Endothelial cell of umbilical vein (primary cell): Measurements from ENCODE around the gene ZRANB1. TPM values are rescaled to one million over a fixed set of nuclear protein-coding genes. Genes with fewer than 3 reads are reported as not detected.

Experiments
- BruUV-seq: library from RNA; stranded (reverse); fragments of 400-500 nt; replicated peaks from 2 replicates; lab custom pipeline; 2021; lab: Mats Ljungman, UMichigan
- CTCF ChIA-PET: fragments of 300-600, 350-600 bp; sonication (Branson Sonifier 250); formaldehyde crosslinking; loops from one replicate; lab custom pipeline; 2021; ENCODE audit warnings: antibody characterized with exemption, inconsistent platforms; lab: Charles Lee
- POLR2A ChIA-PET: fragments of 300-600, 350-600 bp; sonication (Branson Sonifier 250); formaldehyde crosslinking; loops from one replicate; lab custom pipeline; 2021; ENCODE audit warnings: antibody characterized with exemption, inconsistent platforms; lab: Charles Lee
- DNase-seq: peaks from one replicate; pipeline ENCODE4 v3.0.0-alpha.2; 2011; ENCODE audit warnings: low read depth, low spot score
- FAIRE-seq: peaks from 2 replicates; lab custom pipeline; 2011; peaks lifted over from hg19 to GRCh38; lab: Jason Lieb, UNC
- H2AFZ ChIP-seq: 2 replicates; pipeline ENCODE4 v1.6.0; 2012; ENCODE audit warnings: low read depth, low read length, control low read depth, inconsistent platforms
- H3K27ac ChIP-seq: 2 replicates; pipeline ENCODE4 v1.5.1; 2011; ENCODE audit warnings: low read depth, mild to moderate bottlenecking, control low read depth, low read length, moderate library complexity; ENCODE audit not compliant: insufficient read depth
- H3K27me3 ChIP-seq, 2 experiments: 2 replicates each; pipeline versions ENCODE4 v1.6.0 to v1.6.1; 2011; ENCODE audit warnings: low read length in 2 of 2, mixed read lengths in 1 of 2; ENCODE audit not compliant: control insufficient read depth in 2 of 2, insufficient read depth in 2 of 2
- H3K36me3 ChIP-seq, 2 experiments: 2 replicates in 1 of 2; 3 replicates in 1 of 2; pipeline ENCODE4 v1.5.1; 2011; ENCODE audit warnings: low read length in 2 of 2, mild to moderate bottlenecking in 1 of 2, moderate library complexity in 1 of 2; ENCODE audit not compliant: control insufficient read depth in 2 of 2, insufficient read depth in 2 of 2; ENCODE audit errors: extremely low read depth in 1 of 2
- H3K4me1 ChIP-seq: 3 replicates; pipeline ENCODE4 v1.5.1; 2011; ENCODE audit warnings: mild to moderate bottlenecking, low read length; ENCODE audit not compliant: control insufficient read depth, insufficient read depth; ENCODE audit errors: extremely low read depth
- H3K4me2 ChIP-seq: 2 replicates; pipeline ENCODE4 v1.6.1; 2011; ENCODE audit warnings: low read length, control low read depth, mixed read lengths; ENCODE audit not compliant: insufficient read depth
- H3K4me3 ChIP-seq, 3 experiments: fragments of 200-600 bp in 1 of 3; sonication (generic), shearing (Covaris generic) in 1 of 3; replicated peaks in 1 of 3; 2 replicates each; pipeline ENCODE4 v1.5.1; 2011 to 2016; ENCODE audit warnings: control low read depth in 3 of 3, low read length in 3 of 3, mild to moderate bottlenecking in 2 of 3, inconsistent platforms in 1 of 3, low read depth in 1 of 3, moderate library complexity in 1 of 3; ENCODE audit not compliant: insufficient read depth in 1 of 3
- H3K79me2 ChIP-seq: 2 replicates; pipeline ENCODE4 v1.6.0; 2012; ENCODE audit warnings: low read length, inconsistent platforms; ENCODE audit not compliant: control insufficient read depth, insufficient read depth
- H3K9ac ChIP-seq: replicated peaks from 2 replicates; pipeline ENCODE3; 2011; ENCODE audit warnings: low read length, control low read depth; ENCODE audit not compliant: insufficient read depth; ENCODE audit errors: extremely low read depth
- H3K9me1 ChIP-seq: replicated peaks from 3 replicates; pipeline ENCODE4 v1.6.0; 2011; ENCODE audit warnings: mild to moderate bottlenecking, low read length; ENCODE audit not compliant: control insufficient read depth, insufficient read depth; ENCODE audit errors: extremely low read depth
- H3K9me3 ChIP-seq: replicated peaks from 2 replicates; pipeline ENCODE4 v1.5.1; 2012; ENCODE audit warnings: low read length, inconsistent platforms; ENCODE audit not compliant: control insufficient read depth, insufficient read depth
- H4K20me1 ChIP-seq: replicated peaks from 2 replicates; pipeline ENCODE3; 2011; ENCODE audit warnings: mild to moderate bottlenecking, low read length; ENCODE audit not compliant: control insufficient read depth, insufficient read depth; ENCODE audit errors: extremely low read depth
- EZH2 ChIP-seq: IDR thresholded peaks from 2 replicates; pipeline ENCODE4 v1.6.1; 2012; ENCODE audit warnings: borderline replicate concordance, low read depth, mild to moderate bottlenecking, moderate library complexity, low read length, inconsistent platforms; ENCODE audit not compliant: severe bottlenecking
- FOS ChIP-seq: IDR thresholded peaks from 2 replicates; pipeline ENCODE4 v1.6.1; 2011; ENCODE audit warnings: mild to moderate bottlenecking, low read length, moderate library complexity, borderline replicate concordance; ENCODE audit not compliant: insufficient read depth
- GATA2 ChIP-seq: IDR thresholded peaks from 2 replicates; pipeline ENCODE4 v1.7.0; 2011; ENCODE audit warnings: low read depth, mild to moderate bottlenecking, moderate library complexity, mixed read lengths, low read length; ENCODE audit not compliant: insufficient read length, insufficient read depth
- JUN ChIP-seq: IDR thresholded peaks from 2 replicates; pipeline ENCODE4 v1.6.1; 2011; ENCODE audit warnings: borderline replicate concordance, low read depth; ENCODE audit not compliant: insufficient read length, insufficient read depth
- MYC ChIP-seq: IDR thresholded peaks from one replicate; pipeline ENCODE4 v1.6.1; 2011; ENCODE audit warnings: mild to moderate bottlenecking, low read depth, low read length
- POLR2A ChIP-seq: IDR thresholded peaks from 2 replicates; pipeline ENCODE4 v1.6.1; 2012; ENCODE audit warnings: low read depth, mild to moderate bottlenecking, control low read depth, low read length
- POLR2AphosphoS5 ChIP-seq: IDR thresholded peaks from 2 replicates; pipeline ENCODE4 v1.6.1; 2012; ENCODE audit warnings: low read depth, mild to moderate bottlenecking, control low read depth, low read length, moderate library complexity; ENCODE audit not compliant: insufficient read depth
- dilution Hi-C: fragments of 300-500 bp; cut with MboI; formaldehyde crosslinking; loops from one replicate; pipeline ENCODE4 v1.15.0; 2019; ENCODE audit warnings: low sequenced_read_pairs; ENCODE audit not compliant: extremely low pct_ligation_motif_present
- intact Hi-C: fragments of 100-400 bp; cut with micrococcal nuclease; formaldehyde crosslinking; loops from one replicate; pipeline ENCODE4 v1.10.0; 2022
- polyA plus RNA-seq, 4 experiments: library from polyadenylated mRNA; depleted of rRNA in 3 of 4; stranded (reverse) in 3 of 4; unstranded in 1 of 4; fragments of >200 nt; gene quantifications; 2 replicates each; pipeline versions ENCODE4 v1.2.1 to v1.2.3, GENCODE V29; 2011 to 2012; ENCODE audit warnings: missing spikeins in 1 of 4
- total RNA-seq: library from RNA; stranded (reverse); gene quantifications from 2 replicates; pipeline ENCODE4 v1.2.3, GENCODE V29; 2021
- TF ChIP-seq, protein P1 (sequence below), 2 donors: IDR thresholded peaks; 1 replicate in 1 of 2; 2 replicates in 1 of 2; pipeline ENCODE4 v1.5.1; 2011; ENCODE audit warnings: low read length in 2 of 2, mild to moderate bottlenecking in 2 of 2, moderate library complexity in 2 of 2, control low read depth in 1 of 2, inconsistent platforms in 1 of 2, low read depth in 1 of 2; ENCODE audit not compliant: insufficient read depth in 1 of 2; ENCODE audit errors: extremely low read depth in 1 of 2
- TF ChIP-seq, protein P2 (sequence below): IDR thresholded peaks from 2 replicates; pipeline ENCODE4 v1.6.1; 2011; ENCODE audit not compliant: insufficient read depth, insufficient read length

ZRANB1 gene
- total and polyA plus RNA-seq, 2 donors (not counting 3 experiments of a cell fraction or from before 2014, with no cell fraction given) = 6.2 to 17.7 TPM

DNA sequence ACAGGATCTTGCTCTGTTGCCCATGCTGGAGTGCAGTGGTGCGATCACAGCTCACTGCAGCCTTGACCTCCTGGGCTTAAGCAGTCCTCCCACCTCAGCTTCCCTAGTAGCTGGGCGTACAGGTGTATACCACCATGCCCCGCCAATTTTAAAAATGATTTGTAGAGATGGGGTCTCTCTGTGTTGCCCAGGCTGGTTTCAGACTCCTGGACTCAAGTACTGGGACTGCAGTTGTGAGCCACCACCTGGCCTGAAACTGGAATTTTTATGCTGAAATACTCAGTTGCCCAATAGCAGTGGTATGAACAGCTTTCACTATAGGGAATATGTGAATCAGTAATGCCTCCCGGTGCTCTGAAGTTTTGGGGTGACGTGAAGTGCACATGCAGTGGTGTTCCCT, 7.6 kb downstream of the ZRANB1 start:
- ChIA-PET CTCF (no interaction called here), POLR2A (no interaction called here)
- FAIRE-seq (no peak), DNase-seq (no peak)
- Histone ChIP-seq H3K27me3 (no peaks in the 10 kb centered on the region), H3K4me3 (no peak overlapping the region), H3K9me3 (no peaks in the 10 kb centered on the region), H3K36me3 (peaks cover 0 to 2% of the 10 kb centered on the region in 2 experiments), H3K4me1 (no peaks in the 10 kb centered on the region), H3K79me2 (peaks cover 69% of the 10 kb centered on the region), H3K9me1 (no peaks in the 10 kb centered on the region), H3K4me2 (no peak overlapping the region), H3K9ac (no peak overlapping the region), H2AFZ (no peak overlapping the region), H4K20me1 (peaks cover 8% of the 10 kb centered on the region), H3K27ac (no peak overlapping the region)
- intact Hi-C loops = no loop called here
- dilution Hi-C loops = no loop called here
- no TSS peak for BruUV-seq
- TF ChIP-seq POLR2A = no peak

GRCh38 chr10:124952123-124952522, 10.2 kb downstream of the ZRANB1 start:
- intact Hi-C loops = no loop called here
- no peak for TF ChIP-seq EZH2
- TF ChIP-seq JUN = no peak
- no peak for TF ChIP-seq GATA2
- TF ChIP-seq, protein P1, sequence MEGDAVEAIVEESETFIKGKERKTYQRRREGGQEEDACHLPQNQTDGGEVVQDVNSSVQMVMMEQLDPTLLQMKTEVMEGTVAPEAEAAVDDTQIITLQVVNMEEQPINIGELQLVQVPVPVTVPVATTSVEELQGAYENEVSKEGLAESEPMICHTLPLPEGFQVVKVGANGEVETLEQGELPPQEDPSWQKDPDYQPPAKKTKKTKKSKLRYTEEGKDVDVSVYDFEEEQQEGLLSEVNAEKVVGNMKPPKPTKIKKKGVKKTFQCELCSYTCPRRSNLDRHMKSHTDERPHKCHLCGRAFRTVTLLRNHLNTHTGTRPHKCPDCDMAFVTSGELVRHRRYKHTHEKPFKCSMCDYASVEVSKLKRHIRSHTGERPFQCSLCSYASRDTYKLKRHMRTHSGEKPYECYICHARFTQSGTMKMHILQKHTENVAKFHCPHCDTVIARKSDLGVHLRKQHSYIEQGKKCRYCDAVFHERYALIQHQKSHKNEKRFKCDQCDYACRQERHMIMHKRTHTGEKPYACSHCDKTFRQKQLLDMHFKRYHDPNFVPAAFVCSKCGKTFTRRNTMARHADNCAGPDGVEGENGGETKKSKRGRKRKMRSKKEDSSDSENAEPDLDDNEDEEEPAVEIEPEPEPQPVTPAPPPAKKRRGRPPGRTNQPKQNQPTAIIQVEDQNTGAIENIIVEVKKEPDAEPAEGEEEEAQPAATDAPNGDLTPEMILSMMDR (IDR thresholded peaks at IDR 0.05; ENCODE audit: extremely low read depth in 1 of 2, insufficient read depth in 1 of 2, low read depth in 1 of 2, low read length in 2 of 2) = no peak
- TF ChIP-seq, protein P2, sequence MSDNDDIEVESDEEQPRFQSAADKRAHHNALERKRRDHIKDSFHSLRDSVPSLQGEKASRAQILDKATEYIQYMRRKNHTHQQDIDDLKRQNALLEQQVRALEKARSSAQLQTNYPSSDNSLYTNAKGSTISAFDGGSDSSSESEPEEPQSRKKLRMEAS = no peak
- no peak for TF ChIP-seq POLR2AphosphoS5
- TF ChIP-seq POLR2A = no peak
- TF ChIP-seq MYC = no peak
- no peak for TF ChIP-seq FOS
- POLR2A ChIA-PET = no interaction called here

More at GRCh38 chr10:124952123-124952522, 10.2 kb downstream of the ZRANB1 start:
- Histone ChIP-seq H4K20me1 (peaks cover 11% of the 10 kb centered on the region), H2AFZ (no peak overlapping the region), H3K4me3 (no peak overlapping the region), H3K36me3 (peaks cover 0 to 2% of the 10 kb centered on the region in 2 experiments), H3K4me1 (no peaks in the 10 kb centered on the region), H3K79me2 (peaks cover 62% of the 10 kb centered on the region), H3K9me3 (no peaks in the 10 kb centered on the region), H3K4me2 (no peak overlapping the region), H3K27me3 (no peaks in the 10 kb centered on the region), H3K9me1 (no peaks in the 10 kb centered on the region), H3K27ac (no peak overlapping the region), H3K9ac (no peak overlapping the region)
- no TSS peak for BruUV-seq
- dilution Hi-C loops = no loop called here
- FAIRE-seq (no peak), DNase-seq (no peak)
- CTCF ChIA-PET = no interaction called here
